Esophagus squamous epithelium (tissue), 4 donors: ENCODE data around the gene CDK6.

Experiments
- CTCF ChIP-seq, 6 experiments: fragments of 450-650 bp in 4 of 6; fragments of 200-600 bp in 2 of 6; sonication (generic) in 2 of 6; IDR thresholded peaks; one replicate each; pipeline ENCODE4 v1.5.1; 2016 to 2019; ENCODE audit warnings: antibody characterized with exemption in 6 of 6, mild to moderate bottlenecking in 4 of 6, moderate library complexity in 4 of 6
- POLR2A ChIP-seq, 4 donors: fragments of 450-650 bp; IDR thresholded peaks; one replicate each; pipeline ENCODE4 v1.6.1; 2017; ENCODE audit warnings: antibody characterized with exemption in 4 of 4, mild to moderate bottlenecking in 4 of 4, moderate library complexity in 3 of 4

- TF ChIP-seq POLR2A (IDR thresholded peaks at IDR 0.05) (no peak), CTCF (IDR thresholded peaks at IDR 0.05) (no peak)
These were observed 13.3 kb downstream of the CDK6 start for GRCh38 chr7:92823042-92823441.
